Activated naive CD4-positive, alpha-beta T cell treated with anti-CD3 and anti-CD28 coated beads, Interleukin-2, amount 10 ng/mL, durations not matched to agents 5 hours and 36 hours (primary cell): ENCODE data around the gene ACTR3C. TPM values are rescaled to one million over a fixed set of nuclear protein-coding genes. Genes with fewer than 3 reads are reported as not detected.

Source experiments
- total RNA-seq, 2 experiments: library from RNA; stranded (reverse); gene quantifications; one replicate each; pipeline ENCODE4 v1.2.3, GENCODE V29; 2021

ACTR3C gene
- total RNA-seq, result 1 to 10 TPM; 7.7 to 9.1 TPM

GRCh38 chr7:150322833-150323681, at the start of gene ACTR3C, which contains the start of gene LRRC61:
TSS of gene ACTR3C (minus strand) at chr7:150323545. CDS start at chr7:150295296, 28,249 bp downstream.
TSS of gene LRRC61 (plus strand) at chr7:150323355. CDS start at chr7:150336862, 13,507 bp downstream.

GRCh38 chr7:150368096-150368883, 44.9 kb upstream of the ACTR3C start, which contains the start of gene REPIN1:
TSS of gene REPIN1 (plus strand) at chr7:150368822. CDS start at chr7:150369712, 890 bp downstream.

GRCh38 chr7:150341263-150342120, 18.1 kb upstream of the ACTR3C start, which contains the start of gene RARRES2:
TSS of gene RARRES2 (minus strand) at chr7:150341629. CDS start at chr7:150340609, 1,020 bp downstream.

Other genes with a start within 250 kb of the ACTR3C start
- 10 to 100 TPM; 15.3 to 18.0 TPM for gene LRRC61, start 190 bp downstream of the ACTR3C start, total RNA-seq
- not detected for gene RARRES2, start 18.1 kb upstream of the ACTR3C start, total RNA-seq
- gene REPIN1, start 45.3 kb upstream of the ACTR3C start, total RNA-seq, result 10 to 100 TPM; 56.6 to 56.7 TPM
- 1 to 10 TPM; 5.8 to 7.0 TPM for gene ZNF775, start 55.8 kb upstream of the ACTR3C start, total RNA-seq
- 10 to 100 TPM; 40.6 to 41.1 TPM for gene GIMAP8, start 127.1 kb upstream of the ACTR3C start, total RNA-seq
- 100 to 1,000 TPM; 251 to 252 TPM for gene GIMAP7, start 191.3 kb upstream of the ACTR3C start, total RNA-seq
- 100 to 1,000 TPM; 354 to 368 TPM for gene GIMAP4, start 243.8 kb upstream of the ACTR3C start, total RNA-seq